ENCODE results near the gene CD74. TPM values are rescaled to one million over a fixed set of nuclear protein-coding genes. Genes with fewer than 3 reads are reported as not detected.

The CD74 gene
- total and polyA plus RNA-seq, 10 donors = 3,224 to 5,563 (median 4,727) TPM

DNA sequence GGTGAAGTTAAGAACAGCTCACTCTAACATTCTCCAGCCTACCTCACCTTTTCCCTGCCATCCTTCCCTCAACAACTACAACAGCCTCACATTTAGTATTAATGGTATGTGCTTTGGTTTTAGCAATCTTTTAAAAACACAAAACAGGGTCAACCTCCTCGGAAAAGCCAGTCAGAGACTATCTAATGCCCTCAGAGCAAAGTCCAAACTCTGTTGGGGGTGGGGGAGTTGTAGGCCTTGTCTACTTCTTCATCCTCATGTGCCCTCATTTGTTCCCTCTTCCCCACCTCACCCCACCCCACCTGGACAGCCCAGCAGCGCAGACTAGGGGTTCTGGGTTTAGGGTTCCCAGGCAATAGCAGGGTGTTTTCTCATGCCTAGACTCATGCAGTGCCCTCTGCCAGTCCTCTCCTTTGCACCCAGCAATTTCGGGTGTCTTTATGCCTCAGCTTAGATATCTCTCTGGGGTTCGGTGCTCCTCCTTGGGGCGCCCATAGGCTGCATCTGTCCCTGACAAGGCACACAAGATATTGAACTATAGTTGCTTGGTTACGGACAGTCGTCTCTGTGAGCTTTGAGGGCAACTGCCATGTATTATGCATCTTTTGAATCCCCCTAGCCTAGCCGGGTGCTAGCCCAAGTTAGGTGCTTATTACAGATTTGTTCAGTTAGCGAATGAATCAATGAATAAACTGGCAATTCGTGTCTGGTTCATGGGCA, 56.0 kb downstream of the CD74 start:
- DNase-seq = no peak
- Histone ChIP-seq H3K4me3 (peak overlapping the region in 7 of 8 donors; percentile 87 to 99 (median 93)), H3K4me1 (peaks cover 10 to 62% (median 34%) of the 10 kb centered on the region in 6 donors), H3K9me3 (no peaks in the 10 kb centered on the region), H3K36me3 (peaks cover 0 to 20% (median 11%) of the 10 kb centered on the region in 6 donors), H3K27ac (peak overlapping the region in 6 of 8 donors; percentile 61 to 88 (median 78)), H3K27me3 (replicated peaks in 1 of 7) (no peaks in the 10 kb centered on the region)
- TF ChIP-seq POLR2A (IDR thresholded peaks at IDR 0.05) = no peak
- TF ChIP-seq POLR2AphosphoS5 (IDR thresholded peaks at IDR 0.05) = no peak
- TF ChIP-seq, protein P1, sequence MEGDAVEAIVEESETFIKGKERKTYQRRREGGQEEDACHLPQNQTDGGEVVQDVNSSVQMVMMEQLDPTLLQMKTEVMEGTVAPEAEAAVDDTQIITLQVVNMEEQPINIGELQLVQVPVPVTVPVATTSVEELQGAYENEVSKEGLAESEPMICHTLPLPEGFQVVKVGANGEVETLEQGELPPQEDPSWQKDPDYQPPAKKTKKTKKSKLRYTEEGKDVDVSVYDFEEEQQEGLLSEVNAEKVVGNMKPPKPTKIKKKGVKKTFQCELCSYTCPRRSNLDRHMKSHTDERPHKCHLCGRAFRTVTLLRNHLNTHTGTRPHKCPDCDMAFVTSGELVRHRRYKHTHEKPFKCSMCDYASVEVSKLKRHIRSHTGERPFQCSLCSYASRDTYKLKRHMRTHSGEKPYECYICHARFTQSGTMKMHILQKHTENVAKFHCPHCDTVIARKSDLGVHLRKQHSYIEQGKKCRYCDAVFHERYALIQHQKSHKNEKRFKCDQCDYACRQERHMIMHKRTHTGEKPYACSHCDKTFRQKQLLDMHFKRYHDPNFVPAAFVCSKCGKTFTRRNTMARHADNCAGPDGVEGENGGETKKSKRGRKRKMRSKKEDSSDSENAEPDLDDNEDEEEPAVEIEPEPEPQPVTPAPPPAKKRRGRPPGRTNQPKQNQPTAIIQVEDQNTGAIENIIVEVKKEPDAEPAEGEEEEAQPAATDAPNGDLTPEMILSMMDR (IDR thresholded peaks at IDR 0.05 in 8 of 11, conservative IDR thresholded peaks at IDR 0.05 in 3 of 11) = no peak
- intact Hi-C loops (cut with DNase I; ENCODE audit: low total_unique reads) = no loop called here
- WGBS, 5 donors = 63 to 78% (median 70%) methylated on average over 10 of the region's 10 CpGs

DNA sequence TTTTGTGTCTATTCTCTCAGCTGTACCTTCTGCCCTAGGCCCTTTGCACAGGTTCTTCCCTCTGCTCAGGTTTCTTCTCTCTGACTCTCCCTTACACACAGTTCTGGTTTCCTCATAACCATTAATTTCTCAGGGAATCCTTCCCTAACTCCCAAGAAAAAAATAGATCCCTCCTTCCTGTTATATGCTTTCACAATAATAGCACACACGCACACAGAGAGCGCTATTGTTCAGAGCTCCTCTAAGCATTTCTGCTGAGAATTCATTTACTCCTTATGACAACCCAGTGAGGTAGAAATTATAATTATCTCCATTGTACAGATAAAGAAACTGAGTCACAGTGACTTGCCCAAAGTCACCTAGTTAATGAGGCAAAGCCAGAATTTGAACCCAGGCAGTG, 56.9 kb downstream of the CD74 start:
- Histone ChIP-seq H3K4me1 (peaks cover 15 to 62% (median 39%) of the 10 kb centered on the region in 6 donors), H3K36me3 (peaks cover 0 to 10% (median 2%) of the 10 kb centered on the region in 6 donors), H3K27ac (no peak overlapping the region), H3K9me3 (no peaks in the 10 kb centered on the region), H3K4me3 (no peak overlapping the region), H3K27me3 (replicated peaks in 1 of 7) (no peaks in the 10 kb centered on the region)
- DNase-seq = no peak
- TF ChIP-seq POLR2A (IDR thresholded peaks at IDR 0.05) (no peak), POLR2AphosphoS5 (IDR thresholded peaks at IDR 0.05) (no peak)
- TF ChIP-seq, protein P1 (IDR thresholded peaks at IDR 0.05 in 8 of 11, conservative IDR thresholded peaks at IDR 0.05 in 3 of 11) = no peak
- 88 to 96% (median 89%) methylated on average over 2 of the region's 2 CpGs for WGBS, 5 donors
- intact Hi-C loops (cut with DNase I; ENCODE audit: low total_unique reads) = no loop called here

DNA sequence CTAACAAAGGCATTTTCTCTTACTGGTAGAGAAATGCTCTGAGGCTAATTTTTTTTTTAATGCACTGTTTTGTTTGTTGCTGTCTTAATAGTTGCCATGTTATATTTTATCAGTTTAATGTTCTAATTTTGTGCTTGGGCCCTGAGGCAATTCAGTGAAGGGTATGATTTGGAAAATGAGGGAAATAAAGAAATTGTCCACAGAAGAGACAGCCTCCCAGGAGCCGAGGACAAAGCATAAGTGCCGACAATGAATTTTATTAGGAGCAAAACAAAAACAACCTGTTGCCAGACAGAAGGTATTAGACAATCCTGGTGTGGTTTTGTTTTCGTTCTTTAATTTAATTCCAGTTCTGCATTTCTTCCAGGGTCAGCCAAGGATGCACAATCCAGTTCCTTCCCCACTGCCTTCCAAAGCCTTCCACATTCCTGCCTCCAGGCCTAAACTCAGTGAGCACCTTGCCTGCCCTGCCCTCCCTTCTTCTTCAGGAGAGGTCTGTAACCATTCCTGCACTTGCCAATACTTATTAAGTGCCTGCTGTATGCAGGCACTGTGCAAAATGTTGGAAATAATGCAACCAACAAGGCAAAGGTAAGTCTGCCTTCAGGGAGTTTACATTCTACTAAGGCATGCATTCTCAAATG, 59.6 kb downstream of the CD74 start:
- 70 to 97% (median 83%) methylated on average over 3 of the region's 3 CpGs for WGBS, 5 donors
- Histone ChIP-seq H3K27ac (no peak overlapping the region), H3K4me1 (peaks cover 9 to 44% (median 25%) of the 10 kb centered on the region in 6 donors), H3K36me3 (no peaks in the 10 kb centered on the region), H3K4me3 (no peak overlapping the region), H3K27me3 (replicated peaks in 1 of 7) (no peaks in the 10 kb centered on the region), H3K9me3 (no peaks in the 10 kb centered on the region)
- intact Hi-C loops (cut with DNase I; ENCODE audit: low total_unique reads) = no loop called here
- TF ChIP-seq POLR2A (IDR thresholded peaks at IDR 0.05) (no peak), POLR2AphosphoS5 (IDR thresholded peaks at IDR 0.05) (no peak)
- TF ChIP-seq, protein P1 (IDR thresholded peaks at IDR 0.05 in 8 of 11, conservative IDR thresholded peaks at IDR 0.05 in 3 of 11) = no peak
- no peak for DNase-seq
